B cell (primary cell): ENCODE data around the gene TRRAP. TPM values are rescaled to one million over a fixed set of nuclear protein-coding genes. Genes with fewer than 3 reads are reported as not detected.

Experiments
- ATAC-seq: fragments of 200-7000 bp; cut with Tn5 transposase; one replicate; pipeline ENCODE4 v1.10.0; 2021; ENCODE audit warnings: low read depth, mild to moderate bottlenecking, moderate number of reproducible peaks, moderate library complexity
- CTCF ChIA-PET: fragments of 350-600 bp; sonication (Branson Sonifier 250); formaldehyde crosslinking; loops from one replicate; lab custom pipeline; 2021; ENCODE audit warnings: antibody characterized with exemption, inconsistent platforms; lab: Charles Lee
- POLR2A ChIA-PET: fragments of 350-600 bp; sonication (Branson Sonifier 250); formaldehyde crosslinking; loops from one replicate; lab custom pipeline; 2021; ENCODE audit warnings: antibody characterized with exemption; lab: Charles Lee
- DNase-seq: peaks from one replicate; pipeline ENCODE4 v3.0.0; 2013
- H2AFZ ChIP-seq: 2 replicates; pipeline ENCODE4 v1.6.1; 2012; ENCODE audit warnings: mild to moderate bottlenecking, low read depth, low read length; ENCODE audit not compliant: insufficient read depth, poor library complexity, severe bottlenecking
- H3K27ac ChIP-seq, 2 donors: 1 replicate in 1 of 2; 2 replicates in 1 of 2; pipeline ENCODE4 v1.5.1; 2012 to 2013; ENCODE audit warnings: low read length in 2 of 2, mild to moderate bottlenecking in 2 of 2, moderate library complexity in 1 of 2
- H3K27me3 ChIP-seq, 4 experiments: fragments of 200-600 bp in 1 of 4; sonication (generic) in 1 of 4; replicated peaks in 1 of 4; 1 replicate in 2 of 4; 2 replicates in 2 of 4; pipeline versions ENCODE4 v1.6.1 to v1.7.0; 2013 to 2016; ENCODE audit warnings: low read length in 3 of 4, mild to moderate bottlenecking in 2 of 4, mixed read lengths in 1 of 4, moderate library complexity in 1 of 4; ENCODE audit not compliant: insufficient read depth in 4 of 4, control insufficient read depth in 3 of 4; ENCODE audit errors: control extremely low read depth in 1 of 4
- H3K36me3 ChIP-seq, 2 experiments: replicated peaks in 1 of 2; 1 replicate in 1 of 2; 2 replicates in 1 of 2; pipeline versions ENCODE4 v1.6.1 to v1.7.1; 2013; ENCODE audit warnings: low read length in 1 of 2; ENCODE audit not compliant: insufficient read depth in 2 of 2, control insufficient read depth in 1 of 2; ENCODE audit errors: control extremely low read depth in 1 of 2, extremely low read depth in 1 of 2
- H3K4me1 ChIP-seq, 2 donors: fragments of 200-600 bp in 1 of 2; sonication (generic) in 1 of 2; 1 replicate in 1 of 2; 2 replicates in 1 of 2; pipeline versions ENCODE4 v1.5.1 to v1.6.1; 2013 to 2017; ENCODE audit warnings: low read length in 2 of 2; ENCODE audit not compliant: control insufficient read depth in 2 of 2, insufficient read depth in 2 of 2
- H3K4me2 ChIP-seq: replicated peaks from 2 replicates; pipeline ENCODE3; 2012; ENCODE audit warnings: mild to moderate bottlenecking, low read depth, low read length; ENCODE audit not compliant: poor library complexity, severe bottlenecking
- H3K4me3 ChIP-seq, 5 experiments: fragments of 200-600 bp in 1 of 5; sonication (generic) in 1 of 5; 1 replicate in 3 of 5; 2 replicates in 2 of 5; pipeline versions ENCODE4 v1.5.1 to v1.7.0; 2011 to 2016; ENCODE audit warnings: low read length in 4 of 5, mild to moderate bottlenecking in 4 of 5, low read depth in 2 of 5, control low read depth in 1 of 5, moderate library complexity in 1 of 5; ENCODE audit not compliant: insufficient read depth in 1 of 5; ENCODE audit errors: control extremely low read depth in 1 of 5, extremely low read depth in 1 of 5
- H3K79me2 ChIP-seq: fragments of 200-600 bp; sonication (generic); one replicate; pipeline ENCODE4 v1.6.0; 2016; ENCODE audit warnings: low read length; ENCODE audit not compliant: control insufficient read depth, insufficient read depth
- H3K9ac ChIP-seq: fragments of 200-600 bp; sonication (generic); 2 replicates; pipeline ENCODE4 v1.6.1; 2017; ENCODE audit warnings: mild to moderate bottlenecking, low read length, moderate library complexity
- H3K9me3 ChIP-seq, 3 donors: one replicate each; pipeline versions ENCODE4 v1.6.1 to v1.7.1; 2013; ENCODE audit warnings: low read length in 2 of 3; ENCODE audit not compliant: control insufficient read depth in 2 of 3, insufficient read depth in 1 of 3; ENCODE audit errors: control extremely low read depth in 1 of 3
- H4K20me1 ChIP-seq: 2 replicates; pipeline ENCODE4 v1.6.0; 2012; ENCODE audit warnings: mild to moderate bottlenecking, low read length; ENCODE audit not compliant: insufficient read depth, control insufficient read depth, poor library complexity, severe bottlenecking
- H3K27ac Mint-ChIP-seq: one replicate; pipeline ENCODE4 v1.8.0; 2021; ENCODE audit warnings: mixed read lengths
- H3K27me3 Mint-ChIP-seq: one replicate; pipeline ENCODE4 v1.8.0; 2021; ENCODE audit warnings: mixed read lengths
- H3K4me1 Mint-ChIP-seq: one replicate; pipeline ENCODE4 v1.8.0; 2021; ENCODE audit warnings: mixed read lengths
- H3K4me3 Mint-ChIP-seq: one replicate; pipeline ENCODE4 v1.8.0; 2021; ENCODE audit warnings: mixed read lengths
- H3K9me3 Mint-ChIP-seq: one replicate; pipeline ENCODE4 v1.8.0; 2022; ENCODE audit warnings: mixed read lengths; ENCODE audit not compliant: insufficient read depth
- EZH2 ChIP-seq: IDR thresholded peaks from 2 replicates; pipeline ENCODE4 v1.6.1; 2012; ENCODE audit warnings: borderline replicate concordance, low read depth, mild to moderate bottlenecking, moderate library complexity, low read length; ENCODE audit not compliant: insufficient read depth, poor library complexity, severe bottlenecking
- whole genome bisulfite sequencing: methylation state at CpG from one replicate; pipeline ENCODE4 v1.1.5; 2013; ENCODE audit warnings: missing lambda C conversion rate; ENCODE audit not compliant: insufficient coverage; 5-methylcytosine and 5-hydroxymethylcytosine counted together
- intact Hi-C: fragments of 100-400 bp; cut with micrococcal nuclease; formaldehyde crosslinking; loops from one replicate; pipeline ENCODE4 v1.10.0; 2022
- polyA plus RNA-seq: library from polyadenylated mRNA; depleted of rRNA; stranded (reverse); fragments of >200 nt; gene quantifications from 2 replicates; pipeline ENCODE4 v1.2.3, GENCODE V29; 2012
- total RNA-seq, 2 donors: library from RNA; stranded (reverse); fragments of 120-200 nt in 1 of 2; gene quantifications; 1 replicate in 1 of 2; 2 replicates in 1 of 2; pipeline versions ENCODE4 v1.2.3 to v1.2.4, GENCODE V29; 2013 to 2022
- TF ChIP-seq, protein P1 (sequence below): fragments of 200-600 bp; IDR thresholded peaks from one replicate; pipeline ENCODE4 v1.8.0; 2022; ENCODE audit warnings: antibody characterized with exemption, mild to moderate bottlenecking

TRRAP gene
- total and polyA plus RNA-seq, 2 donors (not counting 1 experiment from before 2014, with no cell fraction given), result 25.4 to 102 TPM

DNA sequence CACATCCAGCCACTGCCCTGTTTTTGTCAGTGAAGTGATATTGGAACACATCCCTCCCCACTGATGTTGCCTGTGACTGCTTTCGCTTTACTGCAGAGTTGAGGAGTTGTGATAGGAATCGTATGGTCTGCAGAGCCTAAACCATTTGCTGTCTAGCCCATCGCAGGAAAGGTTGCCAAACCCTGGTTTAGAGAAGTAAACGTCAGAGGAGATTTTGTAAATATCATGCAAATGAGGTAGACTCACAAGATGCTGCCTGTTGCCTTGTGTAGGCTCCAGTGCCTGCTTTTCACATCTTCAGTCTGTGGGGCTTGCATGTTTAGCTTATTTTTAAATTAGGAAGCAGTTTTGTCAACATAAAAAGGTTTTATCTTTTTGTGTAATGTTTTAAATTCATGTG is 107.1 kb downstream of the TRRAP start:
- Histone ChIP-seq H3K36me3 (peaks cover 19 to 91% of the 10 kb centered on the region in 2 experiments), H4K20me1 (no peaks in the 10 kb centered on the region), H2AFZ (no peak overlapping the region), H3K4me1 (no peaks in the 10 kb centered on the region), H3K27ac (no peak overlapping the region), H3K79me2 (no peaks in the 10 kb centered on the region), H3K9me3 (peaks cover 0 to 3% (median 0%) of the 10 kb centered on the region in 3 donors), H3K9ac (no peak overlapping the region), H3K27me3 (no peaks in the 10 kb centered on the region), H3K4me3 (no peak overlapping the region), H3K4me2 (no peak overlapping the region)
- intact Hi-C loops, result no loop called here
- WGBS, result 94% methylated on average over 4 of the region's 4 CpGs
- no peaks in the 10 kb centered on the region for H3K4me1 Mint-ChIP-seq
- DNase-seq (no peak), ATAC-seq (no peak)
- no peak for TF ChIP-seq EZH2
- TF ChIP-seq, protein P1, sequence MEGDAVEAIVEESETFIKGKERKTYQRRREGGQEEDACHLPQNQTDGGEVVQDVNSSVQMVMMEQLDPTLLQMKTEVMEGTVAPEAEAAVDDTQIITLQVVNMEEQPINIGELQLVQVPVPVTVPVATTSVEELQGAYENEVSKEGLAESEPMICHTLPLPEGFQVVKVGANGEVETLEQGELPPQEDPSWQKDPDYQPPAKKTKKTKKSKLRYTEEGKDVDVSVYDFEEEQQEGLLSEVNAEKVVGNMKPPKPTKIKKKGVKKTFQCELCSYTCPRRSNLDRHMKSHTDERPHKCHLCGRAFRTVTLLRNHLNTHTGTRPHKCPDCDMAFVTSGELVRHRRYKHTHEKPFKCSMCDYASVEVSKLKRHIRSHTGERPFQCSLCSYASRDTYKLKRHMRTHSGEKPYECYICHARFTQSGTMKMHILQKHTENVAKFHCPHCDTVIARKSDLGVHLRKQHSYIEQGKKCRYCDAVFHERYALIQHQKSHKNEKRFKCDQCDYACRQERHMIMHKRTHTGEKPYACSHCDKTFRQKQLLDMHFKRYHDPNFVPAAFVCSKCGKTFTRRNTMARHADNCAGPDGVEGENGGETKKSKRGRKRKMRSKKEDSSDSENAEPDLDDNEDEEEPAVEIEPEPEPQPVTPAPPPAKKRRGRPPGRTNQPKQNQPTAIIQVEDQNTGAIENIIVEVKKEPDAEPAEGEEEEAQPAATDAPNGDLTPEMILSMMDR, result no peak
- no peaks in the 10 kb centered on the region for H3K27me3 Mint-ChIP-seq
- no peak overlapping the region for H3K4me3 Mint-ChIP-seq
- no peak overlapping the region for H3K27ac Mint-ChIP-seq
- ChIA-PET CTCF (no interaction called here), POLR2A (no interaction called here)
- peaks cover 5% of the 10 kb centered on the region for H3K9me3 Mint-ChIP-seq

DNA sequence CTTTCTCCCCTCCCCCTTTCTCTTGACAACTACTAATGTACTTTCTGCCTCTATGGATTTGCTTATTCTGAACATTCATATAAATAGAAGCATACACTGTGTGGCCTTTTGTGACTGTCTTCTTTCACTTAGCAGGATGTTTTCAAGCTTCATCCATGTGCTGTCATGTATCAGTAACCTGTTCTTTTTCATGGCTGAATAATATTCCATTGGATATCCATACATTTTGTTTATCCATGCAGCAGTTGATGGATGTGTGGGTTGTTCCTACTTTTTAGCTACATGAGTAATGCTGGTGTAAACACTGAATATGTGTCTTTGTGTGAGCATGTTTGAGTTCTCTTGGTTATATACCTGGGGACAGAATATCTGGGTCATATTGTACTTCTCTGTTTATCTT is 107.6 kb downstream of the TRRAP start:
- H3K27me3 ChIP-seq, result no peaks in the 10 kb centered on the region
- no peaks in the 10 kb centered on the region for H4K20me1 ChIP-seq
- ATAC-seq, result no peak
- H3K4me1 ChIP-seq, result no peaks in the 10 kb centered on the region
- no peak for DNase-seq
- Mint-ChIP-seq H3K4me3 (no peak overlapping the region), H3K27ac (no peak overlapping the region), H3K27me3 (no peaks in the 10 kb centered on the region), H3K9me3 (peaks cover 5% of the 10 kb centered on the region), H3K4me1 (no peaks in the 10 kb centered on the region)
- H3K4me2 ChIP-seq, result no peak overlapping the region
- H3K27ac ChIP-seq, result no peak overlapping the region
- no peaks in the 10 kb centered on the region for H3K79me2 ChIP-seq
- intact Hi-C loops, result no loop called here
- H2AFZ ChIP-seq, result no peak overlapping the region
- H3K9me3 ChIP-seq, result peaks cover 0 to 3% (median 0%) of the 10 kb centered on the region in 3 donors
- no peak overlapping the region for H3K9ac ChIP-seq
- H3K4me3 ChIP-seq, result no peak overlapping the region
- TF ChIP-seq, protein P1, result no peak
- TF ChIP-seq EZH2, result no peak
- CTCF ChIA-PET, result no interaction called here
- H3K36me3 ChIP-seq, result peaks cover 19 to 92% of the 10 kb centered on the region in 2 experiments
- POLR2A ChIA-PET, result no interaction called here
